ENCODE data around the gene PPP2R2D.

PPP2R2D gene

GRCh38 chr10:131973160-131973951, 72.5 kb downstream of the PPP2R2D start:
- peaks cover 44% of the 10 kb centered on the region for H3K36me3 ChIP-seq (ENCODE audit: control insufficient read depth, insufficient read depth, low read length)

GRCh38 chr10:131974034-131974817, 73.4 kb downstream of the PPP2R2D start:
- Histone ChIP-seq H3K27ac (ENCODE audit: low read depth, low read length) (no peak overlapping the region), H3K36me3 (ENCODE audit: control insufficient read depth, insufficient read depth, low read length) (peaks cover 36% of the 10 kb centered on the region), H3K4me3 (ENCODE audit: low read depth, low read length) (no peak overlapping the region), H3K9ac (ENCODE audit: low read depth, low read length) (no peak overlapping the region), H3K9me3 (ENCODE audit: control insufficient read depth, insufficient read depth, low read length) (no peaks in the 10 kb centered on the region), H3K4me1 (ENCODE audit: control insufficient read depth, insufficient read depth, low read length) (peaks cover 19% of the 10 kb centered on the region), H3K27me3 (ENCODE audit: control insufficient read depth, insufficient read depth, low read length) (no peaks in the 10 kb centered on the region)

More at GRCh38 chr10:131973160-131973951, 72.5 kb downstream of the PPP2R2D start:
- Histone ChIP-seq H3K4me3 (ENCODE audit: low read depth, low read length) (no peak overlapping the region), H3K9me3 (ENCODE audit: control insufficient read depth, insufficient read depth, low read length) (no peaks in the 10 kb centered on the region), H3K4me1 (ENCODE audit: control insufficient read depth, insufficient read depth, low read length) (peaks cover 10% of the 10 kb centered on the region), H3K27ac (ENCODE audit: low read depth, low read length) (no peak overlapping the region), H3K27me3 (ENCODE audit: control insufficient read depth, insufficient read depth, low read length) (no peaks in the 10 kb centered on the region), H3K9ac (ENCODE audit: low read depth, low read length) (no peak overlapping the region; the same call in 1 of the 2 replicates)

DNA sequence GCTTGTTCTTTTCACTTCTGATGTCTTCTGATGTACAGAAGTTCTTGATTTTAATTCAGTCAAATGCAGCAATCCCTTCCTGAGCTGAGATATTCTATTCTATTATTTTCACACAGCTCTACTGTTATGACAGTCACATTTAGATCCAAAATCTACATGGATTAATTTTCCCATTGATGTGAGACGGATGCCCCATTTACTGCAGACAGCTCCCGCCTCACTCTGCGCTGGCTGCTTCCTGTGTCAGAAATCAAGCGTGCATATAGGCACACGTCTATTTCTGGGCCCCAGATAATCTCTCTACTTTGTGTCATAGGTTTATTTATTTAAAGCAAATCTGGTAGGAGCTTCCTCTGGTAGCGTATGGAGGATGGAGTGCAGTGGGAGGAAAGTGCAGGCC, 74.2 kb downstream of the PPP2R2D start:
- Histone ChIP-seq H3K36me3 (ENCODE audit: control insufficient read depth, insufficient read depth, low read length) (peaks cover 28% of the 10 kb centered on the region), H3K9ac (ENCODE audit: low read depth, low read length) (no peak overlapping the region), H3K4me3 (ENCODE audit: low read depth, low read length) (no peak overlapping the region), H3K27me3 (ENCODE audit: control insufficient read depth, insufficient read depth, low read length) (peaks cover 4% of the 10 kb centered on the region), H3K27ac (ENCODE audit: low read depth, low read length) (no peak overlapping the region), H3K9me3 (ENCODE audit: control insufficient read depth, insufficient read depth, low read length) (no peaks in the 10 kb centered on the region), H3K4me1 (ENCODE audit: control insufficient read depth, insufficient read depth, low read length) (peaks cover 26% of the 10 kb centered on the region)

DNA sequence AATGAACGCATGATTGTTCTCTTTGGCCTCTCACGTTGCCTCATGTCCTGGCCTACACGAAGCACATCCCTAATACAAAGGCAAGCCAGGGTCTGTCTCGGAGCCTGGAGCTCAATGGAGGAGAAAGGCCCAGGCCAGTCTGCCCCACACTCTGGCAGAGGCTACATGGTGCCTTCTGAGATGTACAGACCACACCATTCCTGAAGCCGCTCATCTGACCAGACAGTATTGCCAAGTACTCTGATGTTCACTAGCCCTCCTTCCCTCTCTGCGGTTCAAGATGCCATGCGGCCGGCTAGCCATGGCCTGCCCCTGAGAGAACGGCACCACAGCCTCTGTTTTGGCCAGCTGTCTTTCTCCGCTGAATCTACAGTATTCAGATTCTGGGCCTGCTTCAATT, 75.0 kb downstream of the PPP2R2D start:
- H3K36me3 ChIP-seq (ENCODE audit: control insufficient read depth, insufficient read depth, low read length), result peaks cover 22% of the 10 kb centered on the region
- no peak overlapping the region for H3K27ac ChIP-seq (ENCODE audit: low read depth, low read length)
- no peak overlapping the region for H3K9ac ChIP-seq (ENCODE audit: low read depth, low read length)
- peaks cover 26% of the 10 kb centered on the region for H3K4me1 ChIP-seq (ENCODE audit: control insufficient read depth, insufficient read depth, low read length)
- peaks cover 5% of the 10 kb centered on the region for H3K27me3 ChIP-seq (ENCODE audit: control insufficient read depth, insufficient read depth, low read length)
- H3K9me3 ChIP-seq (ENCODE audit: control insufficient read depth, insufficient read depth, low read length), result no peaks in the 10 kb centered on the region
- no peak overlapping the region for H3K4me3 ChIP-seq (ENCODE audit: low read depth, low read length)

- H3K27ac ChIP-seq (ENCODE audit: low read depth, low read length), result no peak overlapping the region
- H3K4me3 ChIP-seq (ENCODE audit: low read depth, low read length), result no peak overlapping the region
These were observed 76.7 kb downstream of the PPP2R2D start for GRCh38 chr10:131977323-131978096.

GRCh38 chr10:131978366-131978765, 77.6 kb downstream of the PPP2R2D start:
- no peak overlapping the region for H3K4me3 ChIP-seq (ENCODE audit: low read depth, low read length)
- H3K9ac ChIP-seq (ENCODE audit: low read depth, low read length), result no peak overlapping the region
- no peaks in the 10 kb centered on the region for H3K9me3 ChIP-seq (ENCODE audit: control insufficient read depth, insufficient read depth, low read length)
- no peak overlapping the region for H3K27ac ChIP-seq (ENCODE audit: low read depth, low read length)
- H3K36me3 ChIP-seq (ENCODE audit: control insufficient read depth, insufficient read depth, low read length), result peaks cover 4% of the 10 kb centered on the region
- peaks cover 25% of the 10 kb centered on the region for H3K27me3 ChIP-seq (ENCODE audit: control insufficient read depth, insufficient read depth, low read length)
- H3K4me1 ChIP-seq (ENCODE audit: control insufficient read depth, insufficient read depth, low read length), result peaks cover 29% of the 10 kb centered on the region

More at GRCh38 chr10:131977323-131978096, 76.7 kb downstream of the PPP2R2D start:
- Histone ChIP-seq H3K36me3 (ENCODE audit: control insufficient read depth, insufficient read depth, low read length) (peaks cover 7% of the 10 kb centered on the region), H3K9me3 (ENCODE audit: control insufficient read depth, insufficient read depth, low read length) (no peaks in the 10 kb centered on the region), H3K9ac (ENCODE audit: low read depth, low read length) (no peak overlapping the region), H3K27me3 (ENCODE audit: control insufficient read depth, insufficient read depth, low read length) (peaks cover 16% of the 10 kb centered on the region), H3K4me1 (ENCODE audit: control insufficient read depth, insufficient read depth, low read length) (peaks cover 29% of the 10 kb centered on the region)

GRCh38 chr10:131978851-131979250, 78.0 kb downstream of the PPP2R2D start:
- H3K27me3 ChIP-seq (ENCODE audit: control insufficient read depth, insufficient read depth, low read length), result peaks cover 30% of the 10 kb centered on the region
- no peak overlapping the region for H3K27ac ChIP-seq (ENCODE audit: low read depth, low read length)
- no peaks in the 10 kb centered on the region for H3K36me3 ChIP-seq (ENCODE audit: control insufficient read depth, insufficient read depth, low read length)
- peaks cover 29% of the 10 kb centered on the region for H3K4me1 ChIP-seq (ENCODE audit: control insufficient read depth, insufficient read depth, low read length)
- H3K4me3 ChIP-seq (ENCODE audit: low read depth, low read length), result peak overlapping the region; percentile 20; the same call in 1 of the 2 replicates
- H3K9me3 ChIP-seq (ENCODE audit: control insufficient read depth, insufficient read depth, low read length), result no peaks in the 10 kb centered on the region
- no peak overlapping the region for H3K9ac ChIP-seq (ENCODE audit: low read depth, low read length)

DNA sequence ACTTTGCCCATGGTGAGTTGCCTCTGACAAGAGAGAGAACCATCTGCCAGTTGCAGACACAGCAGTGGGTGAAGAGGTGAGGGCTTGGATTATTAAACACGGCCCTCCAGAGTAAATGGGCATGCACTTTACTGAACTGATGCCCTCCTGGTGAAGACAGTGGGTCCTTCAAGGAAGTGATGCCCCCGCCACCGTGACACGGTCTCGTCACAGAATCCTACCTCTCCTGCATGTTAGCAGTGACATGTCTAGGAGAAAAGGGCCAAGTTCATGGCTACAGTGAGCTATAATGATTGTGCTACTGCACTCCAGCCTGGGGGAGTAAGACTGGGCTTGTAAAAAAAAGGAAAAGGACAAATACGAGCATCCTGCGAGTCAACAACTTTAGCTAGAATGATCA, 78.5 kb downstream of the PPP2R2D start:
- Histone ChIP-seq H3K27me3 (ENCODE audit: control insufficient read depth, insufficient read depth, low read length) (peaks cover 33% of the 10 kb centered on the region), H3K36me3 (ENCODE audit: control insufficient read depth, insufficient read depth, low read length) (no peaks in the 10 kb centered on the region), H3K9ac (ENCODE audit: low read depth, low read length) (no peak overlapping the region), H3K9me3 (ENCODE audit: control insufficient read depth, insufficient read depth, low read length) (no peaks in the 10 kb centered on the region), H3K4me1 (ENCODE audit: control insufficient read depth, insufficient read depth, low read length) (peaks cover 29% of the 10 kb centered on the region), H3K4me3 (ENCODE audit: low read depth, low read length) (peak overlapping the region; percentile 83), H3K27ac (ENCODE audit: low read depth, low read length) (no peak overlapping the region)

DNA sequence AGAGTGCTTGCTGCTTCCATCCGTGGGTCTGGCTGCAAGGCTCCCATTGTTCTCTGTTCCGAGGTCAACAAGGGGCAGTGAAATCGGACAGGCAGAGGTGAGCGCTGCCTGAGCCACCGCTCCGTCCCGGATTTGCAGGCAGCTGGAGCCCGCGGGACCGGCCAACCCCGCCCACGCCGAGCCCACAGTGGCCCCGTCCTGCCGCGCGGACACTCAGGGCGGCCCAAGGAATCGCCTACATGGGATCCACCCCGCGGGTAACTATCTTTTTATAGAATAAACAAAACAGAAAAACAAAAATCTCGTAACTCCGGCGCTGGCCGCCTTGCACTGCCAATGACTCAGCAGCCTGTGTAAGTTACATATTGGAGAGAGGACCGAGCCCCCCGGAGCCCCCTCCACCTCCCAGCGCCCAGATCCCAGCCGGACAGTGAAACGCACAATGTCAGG, 79.0 kb downstream of the PPP2R2D start:
- Histone ChIP-seq H3K36me3 (ENCODE audit: control insufficient read depth, insufficient read depth, low read length) (no peaks in the 10 kb centered on the region), H3K9ac (ENCODE audit: low read depth, low read length) (no peak overlapping the region), H3K27ac (ENCODE audit: low read depth, low read length) (no peak overlapping the region), H3K27me3 (ENCODE audit: control insufficient read depth, insufficient read depth, low read length) (peaks cover 33% of the 10 kb centered on the region), H3K9me3 (ENCODE audit: control insufficient read depth, insufficient read depth, low read length) (no peaks in the 10 kb centered on the region), H3K4me3 (ENCODE audit: low read depth, low read length) (peak overlapping the region; percentile 83), H3K4me1 (ENCODE audit: control insufficient read depth, insufficient read depth, low read length) (peaks cover 29% of the 10 kb centered on the region)

DNA sequence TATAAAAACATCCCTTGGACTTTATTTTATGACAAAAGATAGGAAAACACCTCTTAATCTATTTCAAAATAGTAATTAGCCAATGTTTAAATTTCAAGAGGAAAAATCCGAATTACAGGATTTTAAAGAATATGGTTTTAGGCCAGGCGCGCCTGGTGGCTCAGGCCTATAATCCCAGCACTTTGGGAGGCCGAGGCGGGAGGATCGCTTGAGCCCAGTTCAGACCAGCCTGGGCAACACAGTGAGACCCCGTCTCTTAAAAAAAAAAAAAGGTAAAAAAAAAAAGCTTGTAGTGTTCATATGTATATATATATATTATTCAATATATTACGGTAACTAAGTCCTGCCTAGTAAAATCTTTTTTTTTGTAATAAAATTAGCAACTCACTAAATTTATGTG, 79.5 kb downstream of the PPP2R2D start:
- H3K9ac ChIP-seq (ENCODE audit: low read depth, low read length), result no peak overlapping the region
- peaks cover 33% of the 10 kb centered on the region for H3K27me3 ChIP-seq (ENCODE audit: control insufficient read depth, insufficient read depth, low read length)
- H3K9me3 ChIP-seq (ENCODE audit: control insufficient read depth, insufficient read depth, low read length), result no peaks in the 10 kb centered on the region
- peaks cover 29% of the 10 kb centered on the region for H3K4me1 ChIP-seq (ENCODE audit: control insufficient read depth, insufficient read depth, low read length)
- H3K4me3 ChIP-seq (ENCODE audit: low read depth, low read length), result peak overlapping the region; percentile 83
- no peaks in the 10 kb centered on the region for H3K36me3 ChIP-seq (ENCODE audit: control insufficient read depth, insufficient read depth, low read length)
- H3K27ac ChIP-seq (ENCODE audit: low read depth, low read length), result no peak overlapping the region

Data from HUES48 (cell line).